Neural cell (in vitro differentiated cells): Measurements from ENCODE around the gene GMDS. TPM values are rescaled to one million over a fixed set of nuclear protein-coding genes. Genes with fewer than 3 reads are reported as not detected.

Source experiments
- H2AFZ ChIP-seq: fragments of 200-600, 300-800 bp; sonication (generic), shearing (Covaris generic); 2 replicates; pipeline ENCODE4 v1.6.0; 2014; ENCODE audit warnings: low read depth, mild to moderate bottlenecking, antibody characterized with exemption, low read length, moderate library complexity
- H3F3A ChIP-seq: fragments of 200-600 bp; shearing (Covaris generic); 2 replicates; pipeline ENCODE4 v1.6.1; 2016; ENCODE audit warnings: mild to moderate bottlenecking, moderate library complexity, mixed read lengths, antibody characterized with exemption, low read length; ENCODE audit not compliant: insufficient read depth, poor library complexity, severe bottlenecking
- H3K27ac ChIP-seq: fragments of 200-600, 300-800 bp; sonication (generic), shearing (Covaris generic); 2 replicates; pipeline ENCODE4 v1.5.1; 2014; ENCODE audit warnings: mild to moderate bottlenecking, low read length, moderate library complexity
- H3K27me3 ChIP-seq: fragments of 300-800, 200-600 bp; sonication (generic), shearing (Covaris generic); 2 replicates; pipeline ENCODE4 v1.6.0; 2014; ENCODE audit warnings: mild to moderate bottlenecking, low read depth, low read length, moderate library complexity; ENCODE audit not compliant: insufficient read depth
- H3K36me3 ChIP-seq: fragments of 300-800, 200-600 bp; sonication (generic), shearing (Covaris generic); 2 replicates; pipeline ENCODE4 v1.5.1; 2014; ENCODE audit warnings: mild to moderate bottlenecking, antibody characterized with exemption, low read length, moderate library complexity; ENCODE audit not compliant: insufficient read depth
- H3K4me2 ChIP-seq: fragments of 300-800, 200-600 bp; sonication (generic), shearing (Covaris generic); 2 replicates; pipeline ENCODE4 v1.6.0; 2014; ENCODE audit warnings: mild to moderate bottlenecking, low read length
- H3K4me3 ChIP-seq: fragments of 300-800, 200-600 bp; sonication (generic), shearing (Covaris generic); 2 replicates; pipeline ENCODE4 v1.5.1; 2014; ENCODE audit warnings: mild to moderate bottlenecking, low read length, moderate library complexity
- H3K79me2 ChIP-seq: fragments of 200-600 bp; shearing (Covaris generic); replicated peaks from 2 replicates; pipeline ENCODE4 v1.6.0; 2014; ENCODE audit warnings: mild to moderate bottlenecking, low read length, moderate library complexity; ENCODE audit not compliant: insufficient read depth
- H3K9ac ChIP-seq: fragments of 300-800, 200-600 bp; sonication (generic), shearing (Covaris generic); 2 replicates; pipeline ENCODE4 v1.6.1; 2016; ENCODE audit warnings: mild to moderate bottlenecking, low read length, mixed read lengths
- H3K9me2 ChIP-seq: fragments of 200-600 bp; shearing (Covaris generic); 2 replicates; pipeline ENCODE4 v1.6.1; 2016; ENCODE audit warnings: mild to moderate bottlenecking, low read length, mixed read lengths; ENCODE audit not compliant: insufficient read depth
- H3K9me3 ChIP-seq: fragments of 200-600, 300-800 bp; sonication (generic), shearing (Covaris generic); 2 replicates; pipeline ENCODE4 v1.6.1; 2016; ENCODE audit warnings: mild to moderate bottlenecking, mixed run types, low read length, moderate library complexity, mixed read lengths
- H4K20me1 ChIP-seq: fragments of 200-600 bp; shearing (Covaris generic); 2 replicates; pipeline ENCODE4 v1.6.1; 2016; ENCODE audit warnings: mild to moderate bottlenecking, mixed run types; ENCODE audit not compliant: insufficient read depth
- CTCF ChIP-seq: fragments of 450-650 bp; IDR thresholded peaks from 2 replicates; pipeline ENCODE4 v1.5.1; 2014; ENCODE audit warnings: antibody characterized with exemption, mild to moderate bottlenecking, moderate library complexity; ENCODE audit not compliant: poor library complexity, severe bottlenecking
- EP300 ChIP-seq: fragments of 450-650 bp; conservative IDR thresholded peaks from 2 replicates; pipeline ENCODE4 v1.6.1; 2014; ENCODE audit warnings: antibody characterized with exemption, mild to moderate bottlenecking, moderate library complexity; ENCODE audit not compliant: poor library complexity, severe bottlenecking
- EZH2 ChIP-seq: fragments of 200-600, 300-800 bp; shearing (Covaris generic), sonication (generic); IDR thresholded peaks from 2 replicates; pipeline ENCODE4 v1.6.1; 2014; ENCODE audit warnings: antibody characterized with exemption, low read length, borderline replicate concordance, mild to moderate bottlenecking; ENCODE audit not compliant: insufficient read depth, poor library complexity, severe bottlenecking
- MXI1 ChIP-seq: fragments of 450-650 bp; conservative IDR thresholded peaks from 2 replicates; pipeline ENCODE4 v1.6.1; 2014; ENCODE audit warnings: antibody characterized with exemption, mild to moderate bottlenecking; ENCODE audit not compliant: poor library complexity, severe bottlenecking
- POLR2AphosphoS5 ChIP-seq: IDR thresholded peaks from 2 replicates; pipeline ENCODE4 v1.6.1; 2012
- RAD21 ChIP-seq: fragments of 450-650 bp; conservative IDR thresholded peaks from 2 replicates; pipeline ENCODE4 v1.6.1; 2014; ENCODE audit warnings: antibody characterized with exemption, mild to moderate bottlenecking, moderate library complexity
- REST ChIP-seq: IDR thresholded peaks from 2 replicates; pipeline ENCODE4 v1.6.1; 2012; ENCODE audit warnings: borderline replicate concordance
- SMC3 ChIP-seq: fragments of 450-650 bp; conservative IDR thresholded peaks from 2 replicates; pipeline ENCODE4 v1.6.1; 2014; ENCODE audit warnings: antibody characterized with exemption, mild to moderate bottlenecking, moderate library complexity; ENCODE audit not compliant: poor library complexity
- TAF1 ChIP-seq: IDR thresholded peaks from 2 replicates; pipeline ENCODE4 v1.6.1; 2012; ENCODE audit warnings: low read depth
- polyA plus RNA-seq: library from polyadenylated mRNA; depleted of rRNA; stranded (reverse); fragments of >200 nt; gene quantifications from 2 replicates; pipeline ENCODE4 v1.2.3, GENCODE V29; 2014

GMDS gene
- polyA plus RNA-seq, 1 donor from 2014 or later, result 11.4 TPM

GRCh38 chr6:1890987-1891386 is 354.4 kb downstream of the GMDS start:
- H3K79me2 ChIP-seq, result no peaks in the 10 kb centered on the region
- no peak overlapping the region for H3K27ac ChIP-seq
- H3K36me3 ChIP-seq, result no peaks in the 10 kb centered on the region
- H3K4me2 ChIP-seq, result no peak overlapping the region
- no peak overlapping the region for H3K4me3 ChIP-seq
- no peaks in the 10 kb centered on the region for H3K27me3 ChIP-seq
- no peak overlapping the region for H2AFZ ChIP-seq
- H3K9me3 ChIP-seq, result no peaks in the 10 kb centered on the region
- no peaks in the 10 kb centered on the region for H3K9me2 ChIP-seq
- no peak overlapping the region for H3K9ac ChIP-seq
- no peaks in the 10 kb centered on the region for H4K20me1 ChIP-seq
- no peaks in the 10 kb centered on the region for H3F3A ChIP-seq
- TF ChIP-seq TAF1, result no peak
- no peak for TF ChIP-seq REST
- TF ChIP-seq SMC3, result no peak
- TF ChIP-seq POLR2AphosphoS5, result no peak
- no peak for TF ChIP-seq CTCF
- TF ChIP-seq EP300, result no peak
- no peak for TF ChIP-seq RAD21
- no peak for TF ChIP-seq EZH2
- TF ChIP-seq MXI1, result no peak

GRCh38 chr6:1890071-1890470 is 355.3 kb downstream of the GMDS start:
- no peak overlapping the region for H3K27ac ChIP-seq
- TF ChIP-seq EP300, result no peak
- TF ChIP-seq CTCF, result no peak
- no peak for TF ChIP-seq SMC3
- TF ChIP-seq EZH2, result no peak
- no peak for TF ChIP-seq MXI1
- no peak for TF ChIP-seq RAD21
- H3K9me3 ChIP-seq, result no peaks in the 10 kb centered on the region
- no peak overlapping the region for H2AFZ ChIP-seq
- no peaks in the 10 kb centered on the region for H3K9me2 ChIP-seq
- H3K4me2 ChIP-seq, result no peak overlapping the region
- no peaks in the 10 kb centered on the region for H3K79me2 ChIP-seq
- no peaks in the 10 kb centered on the region for H3K27me3 ChIP-seq
- H3K4me3 ChIP-seq, result no peak overlapping the region
- H3K36me3 ChIP-seq, result no peaks in the 10 kb centered on the region
- no peaks in the 10 kb centered on the region for H4K20me1 ChIP-seq
- H3K9ac ChIP-seq, result no peak overlapping the region
- H3F3A ChIP-seq, result no peaks in the 10 kb centered on the region
